K562 (cell line): Measurements from ENCODE around the gene GABRB2. TPM values are rescaled to one million over a fixed set of nuclear protein-coding genes. Genes with fewer than 3 reads are reported as not detected.

Source experiments
- ATAC-seq: fragments of 200-7000 bp; cut with Tn5 transposase; 3 replicates; pipeline ENCODE4 v1.9.1; 2020; ENCODE audit warnings: moderate library complexity
- BruUV-seq: library from RNA; stranded (reverse); fragments of 400-500 nt; replicated peaks from 2 replicates; lab custom pipeline; 2021; lab: Mats Ljungman, UMichigan
- CTCF ChIA-PET: fragments of 300-600 bp; formaldehyde crosslinking; extraction: SDS; loops from one replicate; lab custom pipeline; 2021; ENCODE audit warnings: low intra/inter-chr PET ratio; lab: Yijun Ruan, JAX
- POLR2A ChIA-PET: fragments of 300-600, 350-650 bp; sonication (Branson Sonifier 250); formaldehyde crosslinking; extraction: SDS; loops from one replicate; lab custom pipeline; 2021; ENCODE audit warnings: antibody characterized with exemption, inconsistent platforms; lab: Yijun Ruan, JAX
- DNase-seq, 4 experiments: peaks; one replicate each; pipeline versions ENCODE4 v3.0.0 to v3.0.0-alpha.2; 2011 to 2018; ENCODE audit warnings: low spot score in 3 of 4, mixed read lengths in 3 of 4; ENCODE audit errors: extremely low read depth in 1 of 4
- FAIRE-seq: peaks from 2 replicates; lab custom pipeline; 2011; peaks lifted over from hg19 to GRCh38; lab: Jason Lieb, UNC
- H2AFZ ChIP-seq: 2 replicates; pipeline ENCODE4 v1.6.0; 2011; ENCODE audit warnings: low read depth, low read length, control low read depth, inconsistent platforms
- H3K27ac ChIP-seq: fragments of 200-600 bp; 3 replicates; pipeline ENCODE4 v1.8.0; 2011; ENCODE audit warnings: low read depth, mild to moderate bottlenecking, control low read depth, inconsistent platforms, low read length, moderate library complexity, mixed read lengths; ENCODE audit errors: extremely low read depth
- H3K27me3 ChIP-seq, 2 experiments: fragments of 300-600 bp in 1 of 2; 2 replicates in 1 of 2; 3 replicates in 1 of 2; pipeline versions ENCODE4 v1.6.0 to v1.8.0; 2011; ENCODE audit warnings: inconsistent platforms in 2 of 2, low read length in 2 of 2, mild to moderate bottlenecking in 1 of 2, mixed read lengths in 1 of 2, moderate library complexity in 1 of 2; ENCODE audit not compliant: control insufficient read depth in 2 of 2, insufficient read depth in 2 of 2
- H3K36me3 ChIP-seq: fragments of 300-600 bp; 3 replicates; pipeline ENCODE4 v1.8.0; 2011; ENCODE audit warnings: mild to moderate bottlenecking, low read length, inconsistent platforms; ENCODE audit not compliant: control insufficient read depth, insufficient read depth
- H3K4me1 ChIP-seq, 2 experiments: fragments of 200-600 bp in 1 of 2; replicated peaks in 1 of 2; 2 replicates in 1 of 2; 3 replicates in 1 of 2; pipeline versions ENCODE4 v1.5.1 to v1.8.0; 2011; ENCODE audit warnings: inconsistent platforms in 2 of 2, low read length in 2 of 2, mild to moderate bottlenecking in 1 of 2, mixed read lengths in 1 of 2, moderate library complexity in 1 of 2; ENCODE audit not compliant: control insufficient read depth in 2 of 2, insufficient read depth in 2 of 2
- H3K4me2 ChIP-seq: 2 replicates; pipeline ENCODE4 v1.6.1; 2011; ENCODE audit warnings: low read length, control low read depth, inconsistent platforms, mixed read lengths; ENCODE audit not compliant: insufficient read depth
- H3K4me3 ChIP-seq: fragments of 200-600 bp; sonication (generic), shearing (Covaris generic); 2 replicates; pipeline ENCODE4 v1.5.1; 2016; ENCODE audit warnings: control low read depth, inconsistent platforms
- H3K79me2 ChIP-seq: fragments of 200-600 bp; 3 replicates; pipeline ENCODE4 v1.8.0; 2011; ENCODE audit warnings: low read length, inconsistent platforms; ENCODE audit not compliant: control insufficient read depth, insufficient read depth
- H3K9ac ChIP-seq, 2 experiments: 2 replicates each; pipeline versions ENCODE4 v1.6.0 to v1.6.1; 2011; ENCODE audit warnings: low read depth in 2 of 2, low read length in 2 of 2, control low read depth in 1 of 2, inconsistent platforms in 1 of 2, mild to moderate bottlenecking in 1 of 2, mixed read lengths in 1 of 2; ENCODE audit not compliant: insufficient read depth in 1 of 2
- H3K9me1 ChIP-seq: one replicate; pipeline ENCODE4 v1.6.0; 2011; ENCODE audit warnings: inconsistent platforms, mild to moderate bottlenecking, low read length, moderate library complexity; ENCODE audit not compliant: control insufficient read depth, insufficient read depth
- H3K9me3 ChIP-seq: replicated peaks from 2 replicates; pipeline ENCODE4 v1.5.1; 2011; ENCODE audit warnings: low read depth, low read length, inconsistent platforms; ENCODE audit not compliant: control insufficient read depth, insufficient read depth
- H4K20me1 ChIP-seq: replicated peaks from 2 replicates; pipeline ENCODE4 v1.6.1; 2011; ENCODE audit warnings: low read length, inconsistent platforms, mixed read lengths; ENCODE audit not compliant: control insufficient read depth, insufficient read depth
- ADNP ChIP-seq: fragments of 200-800 bp; sonication (Bioruptor generic); IDR thresholded peaks from 2 replicates; pipeline ENCODE4 v1.6.1; 2016; ENCODE audit warnings: missing genetic modification characterization, missing compliant biosample characterization
- BCOR ChIP-seq: fragments of 450-650 bp; IDR thresholded peaks from 2 replicates; pipeline ENCODE4 v1.6.1; 2016
- CBX3 ChIP-seq, 2 experiments: IDR thresholded peaks; 1 replicate in 1 of 2; 2 replicates in 1 of 2; pipeline ENCODE4 v1.6.1; 2012; ENCODE audit warnings: inconsistent platforms in 2 of 2, low read length in 2 of 2, borderline replicate concordance in 1 of 2, control low read depth in 1 of 2
- CCNT2 ChIP-seq: IDR thresholded peaks from 2 replicates; pipeline ENCODE4 v1.6.1; 2011; ENCODE audit warnings: borderline replicate concordance, low read depth, mild to moderate bottlenecking, moderate library complexity, mixed read lengths, low read length; ENCODE audit not compliant: insufficient read length; ENCODE audit errors: extremely low read depth
- ETV6 ChIP-seq, 3 experiments: fragments of 150-350 bp in 1 of 3; sonication (generic) in 1 of 3; formaldehyde crosslinking in 1 of 3; IDR thresholded peaks; 2 replicates each; pipeline versions ENCODE4 v1.6.1 to v1.8.0; 2014 to 2022; ENCODE audit warnings: borderline replicate concordance in 2 of 3, low read depth in 2 of 3, antibody characterized with exemption in 1 of 3, low read length in 1 of 3, mild to moderate bottlenecking in 1 of 3, missing genetic modification reagents in 1 of 3
- FOXP4 ChIP-seq: sonication (generic); formaldehyde crosslinking; IDR thresholded peaks from 2 replicates; pipeline ENCODE4 v1.8.0; 2022; ENCODE audit warnings: mild to moderate bottlenecking, missing genetic modification reagents, borderline replicate concordance
- MTA3 ChIP-seq: fragments of 450-650 bp; formaldehyde crosslinking; IDR thresholded peaks from 2 replicates; pipeline ENCODE4 v1.6.1; 2017; ENCODE audit warnings: mild to moderate bottlenecking, borderline replicate concordance
- NCOR1 ChIP-seq: fragments of 450-650 bp; IDR thresholded peaks from 2 replicates; pipeline ENCODE4 v1.6.1; 2016; ENCODE audit warnings: mild to moderate bottlenecking, moderate library complexity
- NRF1 ChIP-seq, 2 experiments: fragments of 450-650 bp; IDR thresholded peaks in 1 of 2; conservative IDR thresholded peaks in 1 of 2; 2 replicates each; pipeline ENCODE4 v1.6.1; 2014; ENCODE audit warnings: mild to moderate bottlenecking in 2 of 2
- TAF1 ChIP-seq: IDR thresholded peaks from 2 replicates; pipeline ENCODE4 v1.6.1; 2011; ENCODE audit warnings: mild to moderate bottlenecking, low read length, moderate library complexity; ENCODE audit not compliant: insufficient read depth, control insufficient read depth, severe bottlenecking; ENCODE audit errors: extremely low read depth
- ZBTB17 ChIP-seq: fragments of 450-650 bp; formaldehyde crosslinking; IDR thresholded peaks from 2 replicates; pipeline ENCODE4 v1.4.0; 2020; ENCODE audit warnings: mild to moderate bottlenecking
- ZNF76 ChIP-seq: fragments of 250-450 bp; sonication (Bioruptor Pico); IDR thresholded peaks from 2 replicates; pipeline ENCODE4 v1.4.0; 2020; ENCODE audit warnings: mild to moderate bottlenecking, moderate library complexity, borderline replicate concordance
- ZSCAN29 ChIP-seq: fragments of 450-650 bp; IDR thresholded peaks from 2 replicates; pipeline ENCODE4 v1.6.1; 2017
- WGBS: fragments of 100-300 bp; shearing (Covaris generic); methylation state at CpG from one replicate; pipeline ENCODE4 v1.1.6; 2016; ENCODE audit warnings: low coverage, mixed read lengths; ENCODE audit not compliant: insufficient coverage; ENCODE audit errors: missing lambda C conversion rate; 5-methylcytosine and 5-hydroxymethylcytosine counted together
- in situ Hi-C: fragments of 300-500 bp; cut with MboI; formaldehyde crosslinking; loops from 4 replicates; pipeline ENCODE4 v1.15.0; 2018; ENCODE audit warnings: inconsistent platforms, mixed read lengths
- intact Hi-C: fragments of 100-400 bp; cut with micrococcal nuclease; formaldehyde crosslinking; loops from 2 replicates; pipeline ENCODE4 v1.14.2; 2022
- polyA plus RNA-seq, 8 experiments: library from polyadenylated mRNA; depleted of rRNA in 4 of 8; stranded (reverse) in 5 of 8; unstranded in 3 of 8; fragments of >200 nt; fragmentation: Nextera tagmentation in 2 of 8; fragmentation: Illumina TruSeq in 1 of 8; extraction: Ambion mirVana in 2 of 8; extraction: Trizol in 1 of 8; gene quantifications; 2 replicates each; pipeline versions ENCODE4 v1.2.1 to v1.2.3, GENCODE V29; 2011 to 2014; ENCODE audit warnings: inconsistent platforms in 1 of 8, missing spikeins in 1 of 8
- total RNA-seq, 7 experiments: library from RNA; depleted of rRNA in 6 of 7; stranded (reverse); fragments of >200 nt in 6 of 7; fragmentation: Illumina TruSeq in 2 of 7; extraction: Trizol in 2 of 7; gene quantifications; 2 replicates each; pipeline versions ENCODE4 v1.2.1 to v1.2.3, GENCODE V29; 2011 to 2021; ENCODE audit warnings: low replicate concordance in 1 of 7
- TF ChIP-seq, protein P1 (sequence below): sonication (generic); formaldehyde crosslinking; IDR thresholded peaks from 2 replicates; pipeline ENCODE4 v1.8.0; 2022; ENCODE audit warnings: mild to moderate bottlenecking, missing genetic modification reagents
- TF ChIP-seq, protein P2 (sequence below): sonication (generic); formaldehyde crosslinking; IDR thresholded peaks from 2 replicates; pipeline ENCODE4 v1.8.0; 2023; ENCODE audit warnings: mild to moderate bottlenecking, missing genetic modification reagents

GABRB2 gene
- total and polyA plus RNA-seq, 9 of the 15 experiments (the other 6 are each of a cell fraction or from before 2014, with no cell fraction given), result not detected

- TF ChIP-seq ADNP (tag) (no peak), BCOR (no peak), NCOR1 (no peak)
- TF ChIP-seq, protein P1, sequence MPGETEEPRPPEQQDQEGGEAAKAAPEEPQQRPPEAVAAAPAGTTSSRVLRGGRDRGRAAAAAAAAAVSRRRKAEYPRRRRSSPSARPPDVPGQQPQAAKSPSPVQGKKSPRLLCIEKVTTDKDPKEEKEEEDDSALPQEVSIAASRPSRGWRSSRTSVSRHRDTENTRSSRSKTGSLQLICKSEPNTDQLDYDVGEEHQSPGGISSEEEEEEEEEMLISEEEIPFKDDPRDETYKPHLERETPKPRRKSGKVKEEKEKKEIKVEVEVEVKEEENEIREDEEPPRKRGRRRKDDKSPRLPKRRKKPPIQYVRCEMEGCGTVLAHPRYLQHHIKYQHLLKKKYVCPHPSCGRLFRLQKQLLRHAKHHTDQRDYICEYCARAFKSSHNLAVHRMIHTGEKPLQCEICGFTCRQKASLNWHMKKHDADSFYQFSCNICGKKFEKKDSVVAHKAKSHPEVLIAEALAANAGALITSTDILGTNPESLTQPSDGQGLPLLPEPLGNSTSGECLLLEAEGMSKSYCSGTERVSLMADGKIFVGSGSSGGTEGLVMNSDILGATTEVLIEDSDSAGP (CRISPR knock-in tag), result no peak
Observed at GRCh38 chr5:161266954-161267353, 279.6 kb downstream of the GABRB2 start (continued).

GRCh38 chr5:161265006-161265405 lies 281.5 kb downstream of the GABRB2 start:
- in situ Hi-C loops, result no loop called here
- Histone ChIP-seq H2AFZ (no peak overlapping the region), H3K79me2 (no peaks in the 10 kb centered on the region), H3K36me3 (no peaks in the 10 kb centered on the region), H3K9me1 (no peaks in the 10 kb centered on the region), H3K9me3 (no peaks in the 10 kb centered on the region), H3K27ac (no peak overlapping the region), H3K4me1 (no peaks in the 10 kb centered on the region), H3K4me2 (no peak overlapping the region), H3K9ac (no peak overlapping the region), H3K4me3 (no peak overlapping the region), H3K27me3 (no peaks in the 10 kb centered on the region), H4K20me1 (no peaks in the 10 kb centered on the region)
- DNase-seq, result no peak
- CTCF ChIA-PET, result no interaction called here
- FAIRE-seq, result no peak
- no peak for ATAC-seq
- WGBS, result 0% methylated on average over 4 of the region's 4 CpGs
- no TSS peak for BruUV-seq
- intact Hi-C loops, result no loop called here
- TF ChIP-seq ZSCAN29, result no peak
- TF ChIP-seq MTA3, result no peak
- TF ChIP-seq TAF1, result no peak
- no peak for TF ChIP-seq ZNF76 (CRISPR knock-in tag)
- TF ChIP-seq, protein P2, sequence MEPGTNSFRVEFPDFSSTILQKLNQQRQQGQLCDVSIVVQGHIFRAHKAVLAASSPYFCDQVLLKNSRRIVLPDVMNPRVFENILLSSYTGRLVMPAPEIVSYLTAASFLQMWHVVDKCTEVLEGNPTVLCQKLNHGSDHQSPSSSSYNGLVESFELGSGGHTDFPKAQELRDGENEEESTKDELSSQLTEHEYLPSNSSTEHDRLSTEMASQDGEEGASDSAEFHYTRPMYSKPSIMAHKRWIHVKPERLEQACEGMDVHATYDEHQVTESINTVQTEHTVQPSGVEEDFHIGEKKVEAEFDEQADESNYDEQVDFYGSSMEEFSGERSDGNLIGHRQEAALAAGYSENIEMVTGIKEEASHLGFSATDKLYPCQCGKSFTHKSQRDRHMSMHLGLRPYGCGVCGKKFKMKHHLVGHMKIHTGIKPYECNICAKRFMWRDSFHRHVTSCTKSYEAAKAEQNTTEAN (CRISPR knock-in tag), result no peak
- no peak for TF ChIP-seq CBX3 (IDR thresholded peaks at IDR 0.05; ENCODE audit: borderline replicate concordance in 1 of 2, low read length in 2 of 2)
- TF ChIP-seq CCNT2, result no peak
- TF ChIP-seq ETV6 (IDR thresholded peaks at IDR 0.05; ENCODE audit: borderline replicate concordance in 1 of 2, low read depth in 2 of 2, low read length in 1 of 2), result no peak
- TF ChIP-seq ETV6 (CRISPR knock-in tag; IDR thresholded peaks at IDR 0.05; ENCODE audit: borderline replicate concordance), result no peak
- no peak for TF ChIP-seq FOXP4 (CRISPR knock-in tag)
- no peak for TF ChIP-seq NRF1 (conservative IDR thresholded peaks at IDR 0.05 in 1 of 2, IDR thresholded peaks at IDR 0.05 in 1 of 2)
- TF ChIP-seq ZBTB17 (CRISPR knock-in tag), result no peak
- POLR2A ChIA-PET, result no interaction called here
